C4-2B (cell line): ENCODE data around the gene LIG3.

Experiments
- CTCF ChIP-seq: fragments of 450-650 bp; conservative IDR thresholded peaks from 2 replicates; pipeline ENCODE4 v1.5.1; 2017; ENCODE audit warnings: mild to moderate bottlenecking
- ZFX ChIP-seq: fragments of 450-650 bp; IDR thresholded peaks from 2 replicates; pipeline ENCODE4 v1.6.1; 2017

GRCh38 chr17:34987232-34987631 lies 6.9 kb downstream of the LIG3 start:
- TF ChIP-seq CTCF (no peak), ZFX (no peak)
